HEK293 (cell line): ENCODE results near the gene CSGALNACT2.

Experiments
- CTCF ChIA-PET: fragments of 350-600 bp; formaldehyde crosslinking; extraction: SDS; loops from one replicate; lab custom pipeline; 2021; ENCODE audit warnings: antibody characterized with exemption; lab: Yijun Ruan, JAX
- POLR2A ChIA-PET: fragments of 300-600 bp; formaldehyde crosslinking; extraction: SDS; loops from one replicate; lab custom pipeline; 2020; ENCODE audit warnings: antibody characterized with exemption, inconsistent platforms; lab: Yijun Ruan, JAX
- H3K27ac ChIP-seq: fragments of 200-500 bp; sonication (Bioruptor generic); 2 replicates; pipeline ENCODE4 v1.5.1; 2014; ENCODE audit warnings: low read depth, low read length, control low read depth, inconsistent platforms; ENCODE audit errors: extremely low read depth
- H3K36me3 ChIP-seq, 2 experiments: fragments of 200-500 bp in 1 of 2; sonication (Bioruptor generic) in 1 of 2; 1 replicate in 1 of 2; 2 replicates in 1 of 2; pipeline ENCODE4 v1.5.1; 2014 to 2017; ENCODE audit warnings: inconsistent platforms in 2 of 2, low read length in 2 of 2; ENCODE audit not compliant: control insufficient read depth in 2 of 2, insufficient read depth in 1 of 2
- H3K4me1 ChIP-seq: fragments of 200-500 bp; sonication (Bioruptor generic); 2 replicates; pipeline ENCODE4 v1.5.1; 2014; ENCODE audit warnings: mild to moderate bottlenecking, low read length, inconsistent platforms; ENCODE audit not compliant: control insufficient read depth, insufficient read depth
- H3K4me3 ChIP-seq: 2 replicates; pipeline ENCODE4 v1.5.1; 2011; ENCODE audit warnings: low read depth, mild to moderate bottlenecking, control low read depth, low read length, moderate library complexity
- H3K9me3 ChIP-seq: fragments of 200-500 bp; sonication (Bioruptor generic); 2 replicates; pipeline ENCODE4 v1.5.1; 2014; ENCODE audit warnings: low read depth, low read length, inconsistent platforms; ENCODE audit not compliant: control insufficient read depth, insufficient read depth
- GFI1B ChIP-seq: fragments of 450-650 bp; formaldehyde crosslinking; IDR thresholded peaks from 2 replicates; pipeline ENCODE4 v1.5.1; 2016; ENCODE audit warnings: missing biosample characterization, missing genetic modification characterization
- KLF1 ChIP-seq: fragments of 450-650 bp; formaldehyde crosslinking; IDR thresholded peaks from 2 replicates; pipeline ENCODE4 v1.5.1; 2016; ENCODE audit warnings: missing biosample characterization, missing genetic modification characterization
- MEIS1 ChIP-seq: sonication (generic); formaldehyde crosslinking; IDR thresholded peaks from 2 replicates; pipeline ENCODE4 v1.8.1; 2022; ENCODE audit warnings: missing genetic modification reagents, mild to moderate bottlenecking, borderline replicate concordance
- SCRT1 ChIP-seq: fragments of 450-650 bp; formaldehyde crosslinking; IDR thresholded peaks from 2 replicates; pipeline ENCODE4 v1.5.1; 2016; ENCODE audit warnings: missing biosample characterization, missing genetic modification characterization, borderline replicate concordance
- ZBTB1 ChIP-seq: fragments of 450-650 bp; formaldehyde crosslinking; IDR thresholded peaks from 2 replicates; pipeline ENCODE4 v1.5.1; 2016; ENCODE audit warnings: missing biosample characterization, missing genetic modification characterization
- ZBTB10 ChIP-seq: fragments of 450-650 bp; formaldehyde crosslinking; IDR thresholded peaks from 2 replicates; pipeline ENCODE4 v1.5.1; 2016; ENCODE audit warnings: missing biosample characterization, missing genetic modification characterization
- ZBTB20 ChIP-seq: fragments of 450-650 bp; formaldehyde crosslinking; IDR thresholded peaks from 2 replicates; pipeline ENCODE4 v1.5.1; 2016; ENCODE audit warnings: missing biosample characterization, missing genetic modification characterization
- ZBTB26 ChIP-seq: fragments of 450-650 bp; formaldehyde crosslinking; optimal IDR thresholded peaks from 2 replicates; pipeline ENCODE3; 2016; ENCODE audit warnings: missing biosample characterization, mild to moderate bottlenecking, missing genetic modification characterization
- ZBTB49 ChIP-seq: fragments of 450-650 bp; formaldehyde crosslinking; IDR thresholded peaks from 2 replicates; pipeline ENCODE4 v1.5.1; 2016; ENCODE audit warnings: missing biosample characterization, missing genetic modification characterization, low read depth
- ZFHX2 ChIP-seq: fragments of 450-650 bp; formaldehyde crosslinking; conservative IDR thresholded peaks from 2 replicates; pipeline ENCODE4 v1.5.1; 2016; ENCODE audit warnings: missing biosample characterization, missing genetic modification characterization
- ZNF121 ChIP-seq: fragments of 450-650 bp; formaldehyde crosslinking; IDR thresholded peaks from 2 replicates; pipeline ENCODE4 v1.5.1; 2016; ENCODE audit warnings: missing biosample characterization, missing genetic modification characterization
- ZNF133 ChIP-seq: fragments of 450-650 bp; formaldehyde crosslinking; IDR thresholded peaks from 2 replicates; pipeline ENCODE4 v1.5.1; 2016; ENCODE audit warnings: missing biosample characterization, missing genetic modification characterization
- ZNF18 ChIP-seq: fragments of 450-650 bp; formaldehyde crosslinking; IDR thresholded peaks from 2 replicates; pipeline ENCODE4 v1.5.1; 2016; ENCODE audit warnings: missing biosample characterization, missing genetic modification characterization
- ZNF214 ChIP-seq: fragments of 450-650 bp; formaldehyde crosslinking; IDR thresholded peaks from 2 replicates; pipeline ENCODE4 v1.5.1; 2017; ENCODE audit warnings: missing biosample characterization, mild to moderate bottlenecking, missing genetic modification characterization, borderline replicate concordance
- ZNF248 ChIP-seq: fragments of 450-650 bp; formaldehyde crosslinking; IDR thresholded peaks from 2 replicates; pipeline ENCODE4 v1.5.1; 2017; ENCODE audit warnings: missing biosample characterization, missing genetic modification characterization
- ZNF335 ChIP-seq: fragments of 450-650 bp; formaldehyde crosslinking; conservative IDR thresholded peaks from 2 replicates; pipeline ENCODE4 v1.5.1; 2016; ENCODE audit warnings: missing biosample characterization, missing genetic modification characterization
- ZNF341 ChIP-seq: fragments of 450-650 bp; formaldehyde crosslinking; IDR thresholded peaks from 2 replicates; pipeline ENCODE4; 2016; ENCODE audit warnings: low read depth, missing biosample characterization, missing genetic modification characterization
- ZNF350 ChIP-seq: fragments of 450-650 bp; formaldehyde crosslinking; IDR thresholded peaks from 2 replicates; pipeline ENCODE4 v1.5.0; 2017; ENCODE audit warnings: missing biosample characterization, mild to moderate bottlenecking, missing genetic modification characterization
- ZNF398 ChIP-seq: fragments of 450-650 bp; formaldehyde crosslinking; IDR thresholded peaks from 2 replicates; pipeline ENCODE4 v1.5.1; 2017; ENCODE audit warnings: missing biosample characterization, missing genetic modification characterization
- ZNF416 ChIP-seq: fragments of 450-650 bp; formaldehyde crosslinking; IDR thresholded peaks from 2 replicates; pipeline ENCODE4 v1.5.1; 2016; ENCODE audit warnings: missing biosample characterization, missing genetic modification characterization
- ZNF548 ChIP-seq: fragments of 450-650 bp; formaldehyde crosslinking; IDR thresholded peaks from 2 replicates; pipeline ENCODE4 v1.5.1; 2016; ENCODE audit warnings: missing biosample characterization, missing genetic modification characterization
- ZNF560 ChIP-seq: fragments of 450-650 bp; formaldehyde crosslinking; IDR thresholded peaks from 2 replicates; pipeline ENCODE4 v1.5.1; 2017; ENCODE audit warnings: missing biosample characterization, missing genetic modification characterization, borderline replicate concordance
- ZNF623 ChIP-seq: fragments of 450-650 bp; formaldehyde crosslinking; IDR thresholded peaks from 2 replicates; pipeline ENCODE4 v1.5.1; 2016; ENCODE audit warnings: missing biosample characterization, missing genetic modification characterization
- ZNF677 ChIP-seq: fragments of 450-650 bp; IDR thresholded peaks from 2 replicates; pipeline ENCODE4 v1.5.0; 2018; ENCODE audit warnings: missing biosample characterization, mild to moderate bottlenecking, missing genetic modification characterization, moderate library complexity
- ZNF76 ChIP-seq: fragments of 450-650 bp; formaldehyde crosslinking; IDR thresholded peaks from 2 replicates; pipeline ENCODE4; 2016; ENCODE audit warnings: low read depth, missing biosample characterization, missing genetic modification characterization, borderline replicate concordance
- ZNF830 ChIP-seq: fragments of 450-650 bp; IDR thresholded peaks from 2 replicates; pipeline ENCODE4 v1.5.0; 2018; ENCODE audit warnings: missing biosample characterization, missing genetic modification characterization, low read depth, mild to moderate bottlenecking, moderate library complexity

The CSGALNACT2 gene

GRCh38 chr10:43136995-43137716 is 1.1 kb upstream of the CSGALNACT2 start:
- Histone ChIP-seq H3K4me1 (peaks cover 8% of the 10 kb centered on the region), H3K9me3 (no peaks in the 10 kb centered on the region), H3K27ac (peak overlapping the region; percentile 76; the same call in 1 of the 2 replicates), H3K4me3 (peak overlapping the region; percentile 59), H3K36me3 (no peaks in the 10 kb centered on the region)
- ChIA-PET CTCF (interaction anchor here (0.6 to 1.7 kb wide), 3 partner anchors 32 to 185 kb away, joined by 3 to 4 read pairs (median 3); no protein-coding TSS in a partner anchor), POLR2A (interaction anchor here (1.8 kb wide), 1 partner anchor 8 kb away, joined by 6 read pairs; no protein-coding TSS in a partner anchor)
- TF ChIP-seq ZNF623 (tag by site-specific recombination), result no peak
- TF ChIP-seq GFI1B (tag by site-specific recombination), result no peak
- TF ChIP-seq KLF1 (tag by site-specific recombination), result no peak
- no peak for TF ChIP-seq ZNF335 (tag by site-specific recombination)
- no peak for TF ChIP-seq ZNF398
- TF ChIP-seq ZNF214 (tag by site-specific recombination), result no peak
- no peak for TF ChIP-seq ZBTB26 (tag by site-specific recombination)
- TF ChIP-seq ZNF830, result no peak
- TF ChIP-seq ZBTB1 (tag by site-specific recombination), result no peak
- no peak for TF ChIP-seq ZNF341 (tag by site-specific recombination)
- TF ChIP-seq ZBTB10 (tag by site-specific recombination), result no peak

- POLR2A ChIA-PET, result interaction anchor here (1.8 kb wide), 1 partner anchor 8 kb away, joined by 6 read pairs; no protein-coding TSS in a partner anchor
- Histone ChIP-seq H3K36me3 (no peaks in the 10 kb centered on the region), H3K4me3 (peak overlapping the region; percentile 59), H3K9me3 (no peaks in the 10 kb centered on the region), H3K27ac (peak overlapping the region; percentile 76; the same call in 1 of the 2 replicates), H3K4me1 (peaks cover 8% of the 10 kb centered on the region)
- CTCF ChIA-PET, result interaction anchor here (1.7 kb wide), 1 partner anchor 33 kb away, joined by 3 read pairs; no protein-coding TSS in a partner anchor
- TF ChIP-seq ZNF350 (tag by site-specific recombination) (no peak), ZNF248 (no peak), ZNF121 (tag by site-specific recombination) (no peak), MEIS1 (CRISPR knock-in tag) (no peak), ZNF76 (tag by site-specific recombination) (peak; percentile 74), ZFHX2 (peak; percentile 61), ZNF416 (no peak), ZNF548 (tag by site-specific recombination) (no peak), ZNF677 (tag by site-specific recombination) (no peak), ZNF560 (tag by site-specific recombination) (no peak), ZBTB49 (tag by site-specific recombination) (no peak), SCRT1 (tag by site-specific recombination) (no peak), ZNF18 (tag by site-specific recombination) (no peak), ZNF133 (tag by site-specific recombination) (no peak), ZBTB20 (tag by site-specific recombination) (peak; percentile 95; the same call in 1 of the 2 replicates)
Measured at GRCh38 chr10:43137717-43138020, 576 bp upstream of the CSGALNACT2 start.
